HG03039 (cell line): ENCODE data around the gene IGFBP1.

Experiments
- ATAC-seq: cut with Tn5 transposase; IDR thresholded peaks from one replicate; pipeline ENCODE4 v1.9.1; 2021; ENCODE audit warnings: mild to moderate bottlenecking, moderate library complexity; ENCODE audit not compliant: unreplicated experiment

Gene IGFBP1

GRCh38 chr7:45898222-45898621, 9.9 kb downstream of the IGFBP1 start:
- no peak for ATAC-seq

GRCh38 chr7:45901566-45901965, 13.3 kb downstream of the IGFBP1 start:
- no peak for ATAC-seq

GRCh38 chr7:45902820-45903219, 14.5 kb downstream of the IGFBP1 start:
- no peak for ATAC-seq

GRCh38 chr7:45909561-45909960, 21.3 kb downstream of the IGFBP1 start:
- no peak for ATAC-seq

GRCh38 chr7:45910855-45911254, 22.6 kb downstream of the IGFBP1 start:
- ATAC-seq = no peak

- no peak for ATAC-seq
Observed at GRCh38 chr7:45911311-45911710, 23.0 kb downstream of the IGFBP1 start.

- ATAC-seq = no peak
Observed at GRCh38 chr7:45912972-45913371, 24.7 kb downstream of the IGFBP1 start.

GRCh38 chr7:45914911-45915310, 26.6 kb downstream of the IGFBP1 start:
- ATAC-seq = no peak

GRCh38 chr7:45915606-45916005, 27.3 kb downstream of the IGFBP1 start:
- ATAC-seq = no peak

- no peak for ATAC-seq
Observed at GRCh38 chr7:45917064-45917463, 28.8 kb downstream of the IGFBP1 start.

- no peak for ATAC-seq
Observed at GRCh38 chr7:45917658-45918057, 29.4 kb downstream of the IGFBP1 start.

- no peak for ATAC-seq
Observed at GRCh38 chr7:45918556-45918955, 30.3 kb downstream of the IGFBP1 start.

GRCh38 chr7:45919231-45919784, 31.0 kb downstream of the IGFBP1 start:
- no peak for ATAC-seq

GRCh38 chr7:45919993-45920459, 31.7 kb downstream of the IGFBP1 start:
- no peak for ATAC-seq

- no peak for ATAC-seq
Observed at GRCh38 chr7:45920502-45921380, 32.5 kb downstream of the IGFBP1 start, which contains the start of gene IGFBP3. Gene IGFBP3 (minus strand): TSS chr7:45921272. CDS start chr7:45921140, 132 bp downstream.

GRCh38 chr7:45921381-45921698, 33.1 kb downstream of the IGFBP1 start:
- no peak for ATAC-seq

GRCh38 chr7:45921699-45922519, 33.6 kb downstream of the IGFBP1 start:
- no peak for ATAC-seq

- ATAC-seq = no peak
Observed at GRCh38 chr7:45922810-45923209, 34.5 kb downstream of the IGFBP1 start.

GRCh38 chr7:45923290-45923689, 35.0 kb downstream of the IGFBP1 start:
- ATAC-seq = no peak

GRCh38 chr7:45923818-45924217, 35.5 kb downstream of the IGFBP1 start:
- ATAC-seq = no peak

- no peak for ATAC-seq
Observed at GRCh38 chr7:45924283-45924682, 36.0 kb downstream of the IGFBP1 start.

- no peak for ATAC-seq
Observed at GRCh38 chr7:45927721-45928120, 39.4 kb downstream of the IGFBP1 start.
